Gastroesophageal sphincter (tissue), 4 donors: ENCODE data around the gene MRGPRX2. TPM values are rescaled to one million over a fixed set of nuclear protein-coding genes. Genes with fewer than 3 reads are reported as not detected.

ENCODE experiments used
- ATAC-seq: fragments of 150-250 bp; one replicate; pipeline ENCODE4 v1.9.1; 2016; ENCODE audit warnings: mild to moderate bottlenecking, moderate library complexity
- H3K27ac ChIP-seq, 4 donors: fragments of 200-600 bp; sonication (generic) in 3 of 4; 1 replicate in 3 of 4; 2 replicates in 1 of 4; pipeline ENCODE4 v1.5.1; 2016 to 2019
- H3K27me3 ChIP-seq: fragments of 200-600 bp; sonication (generic); one replicate; pipeline ENCODE4 v1.5.1; 2019
- H3K36me3 ChIP-seq, 2 donors: fragments of 200-600 bp; sonication (generic); one replicate each; pipeline ENCODE4 v1.5.1; 2019; ENCODE audit warnings: control low read depth in 1 of 2
- H3K4me1 ChIP-seq, 3 donors: fragments of 200-600 bp; sonication (generic); 1 replicate in 2 of 3; 2 replicates in 1 of 3; pipeline ENCODE4 v1.5.1; 2016 to 2019; ENCODE audit warnings: control low read depth in 2 of 3
- H3K4me3 ChIP-seq, 2 donors: fragments of 200-600 bp; sonication (generic); one replicate each; pipeline ENCODE4 v1.5.1; 2019; ENCODE audit warnings: mild to moderate bottlenecking in 1 of 2, moderate library complexity in 1 of 2
- H3K9me3 ChIP-seq, 3 donors: fragments of 200-600 bp; sonication (generic); one replicate each; pipeline ENCODE4 v1.5.1; 2017 to 2019; ENCODE audit warnings: control low read depth in 2 of 3
- POLR2A ChIP-seq, 2 donors: fragments of 450-650 bp; IDR thresholded peaks; one replicate each; pipeline ENCODE4 v1.6.1; 2017; ENCODE audit warnings: antibody characterized with exemption in 2 of 2, mild to moderate bottlenecking in 2 of 2, moderate library complexity in 1 of 2
- total RNA-seq, 4 donors: library from RNA; depleted of rRNA; stranded (reverse); fragments of >200 nt; gene quantifications; one replicate each; pipeline ENCODE4 v1.1.0, GENCODE V29; 2016
- TF ChIP-seq, protein P1 (sequence below), 4 experiments: fragments of 200-600 bp in 2 of 4; fragments of 450-650 bp in 2 of 4; sonication (generic) in 1 of 4; IDR thresholded peaks; one replicate each; pipeline ENCODE4 v1.5.1; 2017 to 2019; ENCODE audit warnings: antibody characterized with exemption in 4 of 4, mild to moderate bottlenecking in 2 of 4, moderate library complexity in 2 of 4

Gene MRGPRX2
- total RNA-seq, 4 donors from 2014 or later, result 0.67 TPM; not detected in 3

DNA sequence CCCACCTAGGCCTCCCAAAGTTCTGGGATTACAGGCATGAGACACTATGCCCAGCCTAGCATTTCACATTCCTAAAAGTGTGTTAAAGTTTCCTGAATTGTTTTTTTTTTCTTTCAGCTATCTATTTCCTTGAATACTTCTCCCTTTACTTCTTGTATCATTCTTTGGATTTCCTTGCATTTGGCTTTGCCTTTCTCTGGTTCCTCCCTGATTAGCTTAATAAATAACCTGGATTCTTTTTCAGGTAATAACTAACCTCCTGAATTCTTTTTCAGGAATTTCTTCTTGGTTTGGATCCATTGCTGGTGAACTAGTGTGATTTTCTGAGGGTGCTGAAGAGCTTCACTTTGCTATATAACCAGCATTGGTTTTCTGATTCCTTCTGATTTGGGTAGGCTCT, 47.9 kb downstream of the MRGPRX2 start:
- no peak for ATAC-seq
- Histone ChIP-seq H3K36me3 (no peaks in the 10 kb centered on the region), H3K4me3 (no peak overlapping the region), H3K9me3 (peaks cover 0 to 7% (median 0%) of the 10 kb centered on the region in 3 donors), H3K27ac (no peak overlapping the region), H3K4me1 (no peaks in the 10 kb centered on the region), H3K27me3 (no peaks in the 10 kb centered on the region)
- TF ChIP-seq, protein P1, sequence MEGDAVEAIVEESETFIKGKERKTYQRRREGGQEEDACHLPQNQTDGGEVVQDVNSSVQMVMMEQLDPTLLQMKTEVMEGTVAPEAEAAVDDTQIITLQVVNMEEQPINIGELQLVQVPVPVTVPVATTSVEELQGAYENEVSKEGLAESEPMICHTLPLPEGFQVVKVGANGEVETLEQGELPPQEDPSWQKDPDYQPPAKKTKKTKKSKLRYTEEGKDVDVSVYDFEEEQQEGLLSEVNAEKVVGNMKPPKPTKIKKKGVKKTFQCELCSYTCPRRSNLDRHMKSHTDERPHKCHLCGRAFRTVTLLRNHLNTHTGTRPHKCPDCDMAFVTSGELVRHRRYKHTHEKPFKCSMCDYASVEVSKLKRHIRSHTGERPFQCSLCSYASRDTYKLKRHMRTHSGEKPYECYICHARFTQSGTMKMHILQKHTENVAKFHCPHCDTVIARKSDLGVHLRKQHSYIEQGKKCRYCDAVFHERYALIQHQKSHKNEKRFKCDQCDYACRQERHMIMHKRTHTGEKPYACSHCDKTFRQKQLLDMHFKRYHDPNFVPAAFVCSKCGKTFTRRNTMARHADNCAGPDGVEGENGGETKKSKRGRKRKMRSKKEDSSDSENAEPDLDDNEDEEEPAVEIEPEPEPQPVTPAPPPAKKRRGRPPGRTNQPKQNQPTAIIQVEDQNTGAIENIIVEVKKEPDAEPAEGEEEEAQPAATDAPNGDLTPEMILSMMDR (IDR thresholded peaks at IDR 0.05), result no peak
- TF ChIP-seq POLR2A (IDR thresholded peaks at IDR 0.05), result no peak

Other genes with a start within 250 kb of the MRGPRX2 start
- not detected for gene MRGPRX1, start 121.3 kb downstream of the MRGPRX2 start, total RNA-seq
- 10 to 100 TPM in 1 of 4 donors, 1 to 10 TPM in 3; 4.8 to 16.9 (median 6.6) TPM for gene ZDHHC13, start 56.5 kb upstream of the MRGPRX2 start, total RNA-seq
- gene CSRP3, start 141.3 kb upstream of the MRGPRX2 start, total RNA-seq, result under 1 TPM in 1 of 4 donors, not detected in 3; 0.19 TPM
- under 1 TPM in 1 of 4 donors, not detected in 3; 0.07 TPM for gene E2F8, start 180.2 kb upstream of the MRGPRX2 start, total RNA-seq